CD4-positive, alpha-beta T cell treated with Interleukin-15 for 1 hour (primary cell): ENCODE measurements around the gene ZNF445.
"Not testable (repeated sequence)": the region's sequence is repeated elsewhere in the genome, so short reads cannot be mapped to it uniquely, and the experiment has no call there.

Source experiments
- DNase-seq: peaks from one replicate; pipeline ENCODE4 v3.0.0-alpha.2; 2020

Gene ZNF445

DNA sequence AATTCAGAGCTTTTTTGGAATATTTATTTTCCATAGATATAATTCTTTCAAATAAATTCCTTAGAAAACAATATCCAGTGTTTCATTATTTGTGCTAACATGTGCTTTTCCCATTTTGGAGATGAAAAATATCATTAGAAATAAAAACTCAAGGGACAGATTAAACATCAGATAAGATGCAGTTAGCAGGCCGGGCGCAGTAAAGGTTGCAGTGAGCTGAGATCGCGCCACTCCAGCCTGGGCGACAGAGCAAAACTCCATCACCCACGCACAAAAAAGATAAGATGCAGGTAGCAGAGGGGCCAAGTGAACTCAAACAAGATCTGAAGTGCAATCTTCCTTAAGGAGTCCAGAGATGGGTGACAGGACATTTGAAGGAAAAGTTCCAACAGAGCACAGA, 48.0 kb downstream of the ZNF445 start:
- DNase-seq = no peak

DNA sequence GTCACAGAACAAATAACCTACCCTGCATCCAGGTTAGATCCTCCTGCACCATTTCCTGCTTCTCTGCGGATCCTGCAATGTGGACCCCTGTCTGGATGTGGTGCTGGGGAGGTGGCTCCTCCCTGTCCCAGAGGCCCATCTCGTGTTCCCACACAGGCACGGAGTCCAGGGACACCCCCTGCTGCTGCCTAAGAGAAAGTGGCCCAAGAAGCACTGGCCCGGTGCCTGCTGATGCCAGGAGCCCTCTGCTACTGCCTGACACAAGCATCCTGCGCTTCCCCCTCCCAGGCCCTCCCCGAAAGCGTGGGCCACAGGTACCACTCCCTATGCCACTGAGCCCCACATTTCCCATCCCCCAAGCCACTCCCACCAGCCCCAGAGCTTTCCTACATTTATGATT, 48.6 kb downstream of the ZNF445 start:
- DNase-seq = no peak

DNA sequence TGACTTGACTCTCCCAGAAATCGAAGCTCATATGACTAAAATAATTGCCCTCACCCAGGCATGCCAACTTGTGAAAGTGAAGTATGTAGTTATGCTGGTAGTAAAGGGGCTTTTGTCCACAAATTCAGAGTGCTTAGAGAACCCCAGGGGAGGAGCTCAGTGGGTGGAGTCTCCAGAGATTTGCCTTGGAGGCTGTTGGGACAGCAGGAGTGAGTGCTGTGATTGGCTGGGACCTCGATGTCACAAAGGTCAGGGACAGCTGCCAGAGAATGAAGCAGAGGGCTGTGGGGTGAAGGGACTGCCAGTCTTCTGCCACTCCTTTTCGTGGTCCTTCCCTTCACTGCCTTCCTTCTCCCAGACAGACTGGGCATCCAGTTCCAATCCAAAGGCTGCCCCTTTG, 49.8 kb downstream of the ZNF445 start:
- DNase-seq = no peak

DNA sequence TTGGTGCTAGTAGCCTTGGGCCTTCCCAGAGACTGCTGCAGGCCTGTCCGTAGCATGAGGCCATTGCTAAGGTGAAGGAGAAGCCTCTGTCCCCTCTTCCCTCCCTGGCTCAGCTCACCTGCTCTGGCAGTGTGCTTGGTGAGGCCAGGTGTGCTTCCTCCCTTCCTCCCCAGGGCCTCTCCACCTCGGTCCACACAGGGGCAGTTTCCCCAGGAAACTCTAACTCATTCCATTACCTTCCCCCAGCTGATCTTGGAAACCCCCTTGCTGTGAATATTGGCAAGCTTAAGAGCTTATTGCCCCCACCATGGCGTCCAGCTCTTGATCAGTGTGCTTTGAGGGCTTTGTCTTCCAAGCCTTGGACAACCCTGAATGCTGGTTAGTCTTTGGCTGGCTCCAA, 52.7 kb downstream of the ZNF445 start:
- DNase-seq = no peak

DNA sequence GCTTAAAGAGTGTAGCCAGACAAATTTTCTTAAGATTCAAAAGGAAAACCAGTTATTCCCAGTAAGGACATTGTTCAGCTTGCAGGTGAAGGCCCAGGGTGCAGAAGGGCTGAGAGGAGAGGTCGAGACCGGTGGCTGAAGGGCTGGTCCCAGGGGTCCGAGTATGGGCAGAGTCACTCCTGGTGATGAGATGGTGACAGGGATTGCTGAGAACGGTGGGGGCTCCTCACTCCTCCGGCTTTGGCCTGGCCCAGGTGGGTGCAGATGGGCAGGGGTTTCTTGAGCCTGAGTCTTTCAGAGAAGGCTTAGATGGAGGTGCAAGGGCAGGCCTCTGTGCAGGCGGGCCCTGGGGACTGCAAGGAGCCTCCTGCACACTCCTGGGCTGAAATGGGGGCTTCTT, 56.2 kb downstream of the ZNF445 start:
- no peak for DNase-seq

DNA sequence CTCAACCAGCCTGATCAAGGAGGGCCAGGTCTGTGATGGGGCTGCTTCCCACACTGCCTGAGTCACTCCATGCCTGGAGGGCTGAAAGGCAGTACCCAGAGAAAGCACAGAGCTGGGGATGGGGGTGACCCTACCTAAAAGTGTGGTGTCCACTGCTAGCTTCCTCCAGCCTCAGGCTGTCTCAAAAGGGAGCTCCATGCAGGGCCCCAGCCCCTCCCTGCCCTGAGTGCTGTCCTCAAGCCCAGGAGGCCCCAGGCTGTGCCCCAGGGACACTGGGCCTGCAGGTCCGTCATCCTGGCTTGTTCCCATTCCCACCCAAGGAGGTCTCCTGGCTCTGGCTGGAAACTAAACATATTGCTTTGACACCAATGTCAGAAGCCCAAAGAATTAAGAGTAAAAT, 56.8 kb downstream of the ZNF445 start:
- DNase-seq = no peak

DNA sequence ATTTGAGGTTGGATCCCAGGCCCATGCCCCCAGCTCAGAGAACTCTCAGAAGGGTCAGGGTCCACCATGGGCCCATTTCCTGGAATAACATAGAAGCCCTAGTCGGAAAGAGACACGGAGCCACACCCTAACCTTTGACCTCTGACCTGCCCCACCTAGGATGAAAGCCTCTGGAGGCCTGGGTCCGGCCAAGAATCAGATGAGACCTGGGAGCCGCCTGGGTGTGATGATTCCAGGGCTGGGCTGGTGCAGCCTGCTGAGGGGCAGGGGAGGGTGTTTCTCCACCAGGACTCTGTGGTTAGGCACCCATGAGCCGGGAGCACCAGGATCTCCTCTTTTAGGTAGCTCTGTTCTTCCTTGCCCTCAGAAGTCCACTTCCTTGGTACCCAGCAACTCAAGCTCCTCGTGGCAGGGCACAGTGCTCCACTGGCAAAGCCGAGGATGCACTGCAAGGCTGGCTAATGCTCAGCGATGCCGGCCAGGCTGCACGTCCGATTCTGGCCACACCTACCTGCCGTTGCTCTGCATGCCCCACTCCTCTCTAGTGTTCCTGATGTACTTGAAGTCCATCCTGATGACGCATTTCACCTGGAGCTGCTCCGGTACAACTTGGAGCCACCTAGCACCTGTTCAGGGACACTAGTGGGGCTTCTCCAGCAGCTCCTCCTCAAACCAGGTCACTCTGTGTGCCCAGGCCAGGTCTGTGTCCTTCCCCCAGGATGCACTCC, 57.4 kb downstream of the ZNF445 start:
- DNase-seq = no peak

DNA sequence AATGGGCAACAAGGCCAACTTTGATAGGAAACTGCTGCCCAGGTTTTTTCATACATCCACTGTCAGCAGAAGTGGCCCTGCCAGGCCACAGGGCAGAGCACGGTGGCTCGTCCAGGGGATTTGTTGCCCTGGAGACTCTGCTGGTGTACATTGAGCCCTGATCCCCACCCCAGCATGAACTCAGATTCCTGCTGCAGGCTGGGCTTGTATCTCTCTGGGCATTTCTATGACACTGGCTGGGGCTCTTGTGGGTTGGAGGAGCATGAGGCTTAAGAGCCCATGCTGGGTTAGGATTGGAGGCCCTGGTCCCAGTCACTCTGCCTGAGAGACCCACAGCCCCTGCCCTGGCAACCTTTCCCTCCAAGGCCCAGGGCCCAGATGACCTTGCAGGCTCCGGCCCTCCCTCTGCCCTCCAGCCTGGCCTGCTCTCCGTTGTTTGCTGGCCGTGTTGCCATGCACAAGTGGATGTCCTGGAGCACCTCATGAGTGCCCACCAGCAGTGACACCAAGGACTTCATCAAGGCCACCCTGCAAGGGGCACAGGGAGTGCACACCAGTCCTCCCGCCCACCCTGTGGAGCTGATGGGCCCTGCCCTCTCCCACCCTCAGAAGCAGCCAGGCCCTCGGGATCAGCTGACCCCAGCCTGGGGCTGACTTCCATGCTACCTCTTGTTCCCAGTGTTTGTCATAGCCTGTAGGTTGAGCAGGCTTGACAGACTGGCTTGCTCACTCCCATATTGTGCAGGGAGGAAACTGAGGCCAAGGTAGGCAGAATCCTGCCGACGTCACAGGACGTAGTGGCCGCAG, 58.2 kb downstream of the ZNF445 start:
- DNase-seq = no peak

DNA sequence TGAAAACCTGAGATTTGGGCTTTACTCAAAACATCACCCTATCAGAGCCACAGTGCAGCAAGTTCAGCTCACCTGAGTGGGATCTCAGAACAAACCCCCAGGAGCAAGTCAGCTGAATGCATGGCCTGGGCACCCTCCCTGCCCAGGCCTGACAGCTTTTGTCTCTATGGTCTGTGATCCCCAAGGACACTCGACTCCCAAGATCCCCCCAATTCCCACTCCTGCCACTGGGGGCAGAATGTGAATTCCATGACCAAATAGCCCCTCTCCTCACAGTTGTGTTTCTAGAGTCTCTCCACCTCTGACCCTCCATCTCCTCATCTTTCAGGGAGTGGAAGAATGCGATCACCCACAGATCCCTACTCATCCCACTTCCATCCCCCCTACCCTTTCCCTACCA, 58.9 kb downstream of the ZNF445 start:
- no peak for DNase-seq

DNA sequence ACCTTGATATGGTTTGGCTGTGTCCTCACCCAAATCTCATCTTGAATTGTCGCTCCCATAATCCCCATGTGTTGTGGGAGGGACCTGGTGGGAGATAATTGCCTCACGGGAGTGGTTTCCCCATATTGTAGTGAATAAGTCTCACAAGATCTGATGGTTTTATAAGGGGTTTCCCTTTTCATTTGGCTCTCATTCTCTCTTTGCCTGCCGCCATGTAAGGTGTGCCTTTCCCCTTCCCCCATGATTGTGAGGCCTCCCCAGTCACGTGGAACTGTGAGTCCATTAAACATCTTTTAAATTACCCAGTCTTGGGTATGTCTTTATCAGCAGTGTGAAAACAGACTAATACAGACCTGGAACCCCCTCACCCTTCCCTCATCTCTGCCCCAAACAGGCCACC, 59.4 kb downstream of the ZNF445 start:
- DNase-seq = not testable (repeated sequence)

DNA sequence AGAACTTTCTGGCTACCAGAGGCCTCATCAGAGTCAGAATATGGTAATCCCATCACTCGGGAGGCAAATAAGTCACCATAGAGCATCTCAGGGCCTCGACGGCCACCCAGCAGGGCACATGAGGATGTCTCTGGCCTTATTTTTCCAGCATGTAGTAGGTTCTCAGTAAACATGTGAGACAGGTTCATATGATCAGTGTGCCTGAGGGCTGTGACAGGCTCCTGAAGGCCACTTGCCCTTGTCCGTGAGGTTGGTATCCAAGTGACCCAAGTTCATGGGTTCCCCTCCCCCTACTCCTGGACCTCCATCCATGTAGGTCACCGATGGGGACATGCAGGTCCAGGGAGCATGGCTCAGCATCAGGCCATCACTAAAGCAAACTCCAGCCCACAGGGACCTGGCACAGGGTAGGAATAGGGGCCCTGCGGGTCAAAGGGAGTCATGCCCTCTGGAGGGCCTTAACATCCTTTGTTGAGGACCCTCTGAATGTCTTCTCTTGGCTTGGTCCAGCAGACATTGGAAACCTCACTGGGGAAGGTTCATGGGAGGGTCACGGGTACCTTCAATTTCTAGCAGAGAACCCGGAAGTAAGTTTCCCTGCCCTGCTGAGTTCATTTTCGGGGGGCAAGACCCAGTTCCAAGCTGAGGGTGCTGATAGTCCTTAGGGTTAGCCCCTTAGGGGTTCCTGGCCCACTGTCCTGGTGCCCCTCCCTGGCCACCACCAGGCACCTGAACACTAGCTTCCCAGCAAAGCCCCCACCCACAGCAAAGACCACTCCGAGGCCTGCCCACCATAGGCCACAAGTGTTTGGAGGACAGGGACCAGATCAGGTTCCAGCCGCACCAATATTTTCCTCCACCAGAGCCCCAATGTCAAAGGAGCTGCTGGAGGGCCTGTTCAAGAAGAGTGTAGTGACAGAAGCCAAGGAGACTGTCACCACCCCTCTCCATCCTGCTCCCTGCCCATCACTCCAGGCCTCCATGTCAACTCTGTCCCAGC, 61.1 kb downstream of the ZNF445 start:
- no peak for DNase-seq

DNA sequence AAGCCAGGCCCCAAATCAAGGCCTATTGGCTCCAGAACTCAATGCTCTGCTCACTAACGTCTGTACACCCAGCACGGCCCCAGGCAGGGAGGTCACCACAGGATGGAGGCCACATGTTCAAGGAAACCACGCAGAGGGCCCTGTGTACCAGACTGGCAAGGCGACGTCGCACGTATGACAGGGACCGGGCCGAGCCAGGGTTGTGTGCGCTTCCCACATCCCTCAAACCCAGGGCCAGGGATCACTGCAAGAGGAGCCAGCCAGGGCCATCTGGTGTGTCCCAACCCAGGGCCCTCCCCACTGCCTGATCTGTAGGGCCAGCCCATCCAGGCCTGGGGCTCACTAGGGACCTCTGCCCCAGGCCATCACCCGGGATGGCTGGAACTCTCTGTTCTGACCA, 62.0 kb downstream of the ZNF445 start:
- no peak for DNase-seq

DNA sequence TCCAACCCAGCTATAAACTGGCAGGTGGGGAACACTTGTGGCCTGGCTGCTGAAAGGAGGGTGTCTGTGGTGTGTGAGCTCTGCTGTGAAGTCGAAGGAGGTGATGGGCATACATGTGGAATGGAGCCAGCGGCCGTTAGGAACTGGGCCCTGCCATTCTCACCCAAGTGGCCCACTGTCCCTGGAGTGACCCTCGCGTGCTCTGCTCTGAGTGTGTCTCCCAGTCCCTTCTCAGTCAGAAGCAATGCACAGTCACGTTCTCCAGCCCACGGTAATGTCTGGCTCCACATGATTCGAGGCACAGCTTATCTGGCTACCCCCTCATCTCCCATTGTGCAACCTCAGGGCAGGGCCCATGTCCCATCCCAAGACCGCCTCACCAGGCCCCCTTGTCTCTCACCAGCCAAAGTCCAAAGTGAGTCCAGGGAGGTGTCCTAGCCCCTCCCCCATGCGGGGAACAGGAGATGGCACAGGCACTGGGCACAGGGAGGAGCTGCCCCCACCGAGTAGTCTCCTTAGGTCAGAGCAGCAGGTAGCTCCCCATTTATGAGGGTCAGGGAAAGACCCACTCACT, 62.9 kb downstream of the ZNF445 start:
- no peak for DNase-seq

DNA sequence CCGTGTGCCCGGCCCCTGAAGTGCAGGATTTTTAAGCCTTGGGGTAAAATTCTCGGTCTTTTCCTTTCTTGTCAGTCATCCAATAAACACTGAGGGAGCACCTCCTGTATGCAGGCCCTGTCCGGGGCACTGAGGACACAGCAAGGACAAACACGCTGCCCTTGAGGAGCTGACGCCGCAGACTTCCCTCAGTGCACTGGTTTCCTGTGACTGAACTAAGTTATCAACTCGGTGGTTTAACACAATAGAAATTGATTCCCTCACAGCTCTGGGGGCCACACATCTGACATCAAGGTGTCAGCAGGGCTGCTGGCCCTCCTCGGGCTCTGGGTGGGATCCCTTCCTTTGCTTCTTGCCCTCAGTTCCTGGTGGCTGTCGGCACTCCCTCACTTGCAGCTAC, 65.1 kb downstream of the ZNF445 start:
- no peak for DNase-seq

DNA sequence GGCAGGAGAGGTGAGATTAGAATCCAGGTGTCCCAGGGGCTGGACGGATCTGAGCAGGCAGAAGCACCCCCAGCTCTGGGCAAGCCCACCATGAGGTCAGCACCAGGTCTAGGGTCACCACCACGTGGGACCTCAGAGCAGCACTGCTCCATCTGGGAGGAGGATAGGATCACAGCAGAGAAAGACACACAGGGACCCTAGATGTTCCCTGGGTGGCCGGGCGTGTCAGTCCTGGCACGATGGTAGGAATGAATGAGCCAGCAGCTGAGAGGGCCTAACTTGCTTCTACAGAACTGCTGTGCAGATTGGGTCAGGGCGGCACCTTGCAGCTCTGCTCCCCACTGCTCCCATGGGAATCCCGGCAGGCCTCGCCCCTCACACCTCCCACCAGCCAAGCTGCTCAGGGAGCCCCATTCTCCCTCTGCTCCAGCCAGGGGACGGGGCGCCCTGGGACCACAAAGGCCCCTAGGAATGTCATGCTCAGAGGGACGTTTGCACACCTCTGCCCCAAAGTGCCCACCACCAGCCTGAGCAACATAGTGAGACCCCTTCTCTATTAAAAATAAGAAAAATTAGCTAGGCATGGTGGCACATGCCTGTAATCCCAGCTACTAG, 66.3 kb downstream of the ZNF445 start:
- DNase-seq = no peak

DNA sequence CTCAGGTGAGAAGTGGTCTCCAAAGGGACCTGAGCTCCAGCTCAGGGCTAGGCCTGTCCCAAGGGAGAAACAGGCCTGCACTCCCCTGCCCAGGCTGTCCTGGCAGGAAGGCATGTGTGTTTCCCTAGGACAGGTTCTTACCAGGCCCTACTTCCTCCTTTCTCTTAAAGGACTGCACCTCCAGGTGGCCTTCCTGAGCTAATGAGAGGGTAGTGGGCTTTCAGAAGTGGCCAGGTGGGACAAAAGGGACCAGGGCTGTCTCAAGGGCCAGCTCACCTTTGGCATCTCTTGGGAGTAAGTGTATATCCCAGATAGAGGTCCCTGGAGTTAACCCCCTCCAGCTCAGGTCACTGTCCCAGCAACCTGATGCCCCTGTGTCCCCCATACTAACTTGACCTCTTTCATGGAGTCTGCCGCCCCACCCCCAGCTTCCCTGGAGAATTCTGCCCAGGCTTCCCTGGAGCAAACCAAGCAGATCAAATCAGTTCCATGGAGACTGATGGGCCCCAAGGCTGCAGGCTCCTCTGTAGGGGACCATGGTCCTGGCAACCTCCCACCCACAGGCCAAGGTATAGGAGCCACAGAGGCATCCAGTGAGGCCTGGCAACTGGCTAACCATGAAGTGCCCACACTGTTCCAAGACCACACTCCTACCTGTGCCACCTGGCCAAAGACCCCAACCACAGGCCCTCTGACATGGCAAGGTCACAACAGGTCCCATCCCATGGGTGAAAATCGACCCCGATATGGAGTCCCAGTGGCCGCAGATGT, 67.6 kb downstream of the ZNF445 start:
- no peak for DNase-seq

DNA sequence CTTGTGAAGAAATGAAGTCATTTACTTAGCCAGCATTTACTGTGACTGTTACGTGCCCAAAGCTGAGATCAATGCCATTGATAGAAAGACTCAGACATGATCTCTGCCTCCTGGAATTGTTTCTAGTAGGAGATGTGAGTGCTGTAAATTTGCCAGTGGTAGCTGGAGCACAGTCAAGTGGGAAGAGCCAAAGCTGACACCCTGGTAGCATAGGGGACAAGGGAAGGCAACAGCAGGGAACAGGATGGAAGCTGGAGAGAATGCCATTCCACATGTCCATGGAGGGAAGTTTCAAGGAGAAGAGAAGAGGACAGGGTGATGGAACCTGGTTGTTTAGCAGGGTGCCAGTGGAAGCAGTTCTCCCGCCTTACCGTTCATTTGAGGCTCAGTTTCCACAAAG, 74.9 kb downstream of the ZNF445 start:
- DNase-seq = no peak

DNA sequence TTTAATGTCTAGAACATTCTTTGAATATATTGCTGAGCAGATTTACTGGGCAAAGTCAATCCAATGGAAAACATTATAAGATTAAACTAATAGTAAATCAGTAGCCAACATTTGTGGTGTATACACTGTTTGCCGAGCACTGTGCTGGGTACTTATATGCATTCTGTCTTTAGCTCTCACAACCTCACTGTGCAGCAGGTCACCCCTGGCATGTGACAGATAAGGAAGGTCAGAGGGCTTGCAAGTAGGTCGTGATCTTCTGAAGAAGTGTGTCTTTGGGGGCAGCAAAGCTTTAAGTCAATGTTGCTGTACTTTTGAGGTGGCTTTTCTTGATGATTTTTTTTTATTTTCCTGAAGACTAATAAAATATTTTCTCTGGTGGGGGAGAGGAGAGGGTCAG, 76.7 kb downstream of the ZNF445 start:
- no peak for DNase-seq

DNA sequence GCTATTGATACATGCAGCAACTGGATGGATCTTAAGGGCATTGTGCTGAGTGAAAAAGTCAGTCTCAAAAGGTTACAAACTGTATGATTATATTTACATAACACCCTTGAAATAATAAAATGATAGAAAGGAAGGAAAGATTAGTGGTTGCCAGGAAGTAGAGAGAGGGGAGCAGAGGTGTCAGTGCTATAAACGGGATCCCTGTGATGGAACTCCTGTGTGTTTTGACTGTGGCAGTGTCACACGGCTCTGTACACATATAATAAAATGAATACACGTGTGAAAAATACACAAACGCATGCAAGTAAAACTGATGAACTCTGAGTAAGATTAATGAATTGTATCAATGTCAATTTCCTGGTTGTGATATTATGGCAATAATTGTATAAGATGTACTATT, 78.6 kb downstream of the ZNF445 start:
- DNase-seq = no peak

DNA sequence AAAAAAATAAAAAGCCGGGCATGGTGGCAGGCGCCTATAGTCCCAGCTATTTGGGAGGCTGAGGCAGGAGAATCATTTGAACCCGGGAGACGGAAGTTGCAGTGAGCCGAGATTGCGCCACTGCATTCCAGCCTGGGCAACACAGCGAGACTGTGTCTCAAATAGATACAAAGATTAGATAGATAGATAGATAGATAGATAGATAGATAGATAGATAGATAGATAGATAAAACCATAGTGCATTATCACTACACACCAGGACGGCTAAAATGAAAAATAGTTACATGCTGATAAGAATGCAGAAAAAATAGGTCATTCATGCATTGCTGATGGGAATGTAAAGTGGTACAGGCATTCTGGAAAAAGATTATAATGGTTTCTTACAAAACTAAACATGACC, 79.2 kb downstream of the ZNF445 start:
- not testable (repeated sequence) for DNase-seq
